GM12891 (cell line): ENCODE results near the gene CFAP45.

Experiments
- POLR2A ChIP-seq: IDR thresholded peaks from 2 replicates; pipeline ENCODE4 v1.6.1; 2011; ENCODE audit warnings: low read depth, low read length, control low read depth
- POLR2AphosphoS5 ChIP-seq: IDR thresholded peaks from 2 replicates; pipeline ENCODE4 v1.6.1; 2011; ENCODE audit warnings: low read depth, low read length, control low read depth
- POU2F2 ChIP-seq: IDR thresholded peaks from 2 replicates; pipeline ENCODE4 v1.6.1; 2011; ENCODE audit warnings: low read depth, mild to moderate bottlenecking, control low read depth, low read length, moderate library complexity
- SPI1 ChIP-seq: IDR thresholded peaks from 2 replicates; pipeline ENCODE4 v1.6.1; 2011; ENCODE audit warnings: low read depth, low read length, control low read depth
- TAF1 ChIP-seq: IDR thresholded peaks from 2 replicates; pipeline ENCODE4 v1.6.1; 2011; ENCODE audit warnings: low read depth, low read length, control low read depth

DNA sequence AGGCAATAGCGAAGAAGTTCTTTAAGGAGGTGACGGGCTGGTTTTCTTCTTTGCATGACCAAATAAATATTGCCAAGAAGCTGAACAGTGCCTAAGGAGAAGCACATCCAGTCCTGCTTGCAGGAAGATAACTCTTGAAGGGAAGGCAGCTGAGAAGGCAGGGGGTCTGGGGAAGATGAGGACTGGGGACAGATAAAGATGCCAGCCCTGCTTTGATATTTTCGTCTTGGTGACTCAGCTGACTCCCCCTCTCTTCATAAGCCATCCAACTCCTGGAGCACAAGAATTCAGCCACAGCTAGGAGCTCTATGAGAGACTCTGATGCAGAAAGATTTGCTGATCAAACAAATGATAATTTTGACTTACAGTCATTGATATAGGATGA is 3.4 kb downstream of the CFAP45 start:
- TF ChIP-seq POLR2AphosphoS5 (no peak), POLR2A (no peak), SPI1 (no peak), TAF1 (no peak), POU2F2 (no peak)
